GM19455 (cell line): ENCODE results near the gene DDX10.

Experiments
- ATAC-seq: cut with Tn5 transposase; IDR thresholded peaks from one replicate; pipeline ENCODE4 v1.9.1; 2021; ENCODE audit not compliant: unreplicated experiment

The DDX10 gene

DNA sequence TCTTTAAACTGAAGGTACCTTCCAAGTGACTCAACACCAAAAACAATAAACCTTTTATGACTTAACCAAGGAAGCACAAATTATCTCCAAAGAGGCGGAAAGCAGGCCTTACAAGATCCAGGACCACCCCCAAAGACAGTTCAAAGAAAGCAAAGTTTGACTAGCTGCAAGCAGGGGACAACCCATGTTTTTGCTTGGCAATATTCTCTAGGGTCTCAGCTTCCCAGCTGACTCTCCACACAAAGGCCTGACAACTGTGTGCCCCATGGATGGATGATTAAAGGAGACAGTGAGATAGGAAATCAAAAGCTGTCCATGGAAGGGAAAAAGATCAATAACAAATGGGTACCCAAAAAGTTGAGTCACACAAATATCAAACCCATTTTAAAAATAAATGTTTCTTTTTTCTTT is 232.2 kb downstream of the DDX10 start:
- ATAC-seq: no peak

DNA sequence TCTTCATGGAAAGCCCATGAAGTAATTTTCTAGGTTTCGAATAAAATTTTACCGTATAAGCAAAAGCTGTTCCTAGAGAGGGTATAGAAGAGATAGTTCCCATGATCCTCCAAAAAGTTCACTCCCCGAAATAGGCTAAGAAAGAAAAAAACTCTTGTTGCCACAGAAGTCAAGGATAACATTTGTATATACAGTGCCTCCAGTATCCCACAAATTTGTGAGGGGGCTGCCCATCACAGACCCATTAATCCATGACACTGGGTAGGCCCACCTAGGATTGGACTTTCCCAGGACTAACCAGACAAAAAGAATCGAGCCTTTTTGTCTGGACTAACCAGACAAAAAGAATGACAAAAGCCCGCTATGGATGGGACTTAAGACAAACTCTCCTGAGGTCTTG is 233.0 kb downstream of the DDX10 start:
- ATAC-seq: no peak

DNA sequence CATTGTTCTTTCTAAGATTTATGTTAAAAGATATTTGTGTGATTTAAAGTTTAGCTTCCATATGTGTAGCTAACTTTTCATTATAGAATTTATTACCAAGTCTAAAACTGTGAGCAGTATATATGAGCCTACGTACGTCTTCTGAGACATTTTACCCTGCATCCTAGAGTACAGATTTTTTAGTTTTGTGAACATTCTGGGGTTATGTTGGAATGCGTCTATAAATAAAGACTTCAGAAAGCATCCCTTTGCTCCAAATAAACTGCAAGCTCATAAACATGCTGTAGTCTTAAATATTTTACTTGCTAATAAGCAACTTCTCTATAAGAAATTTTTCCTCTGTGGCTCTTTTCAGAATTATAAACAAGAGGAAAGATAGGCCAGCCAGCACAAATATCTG is 236.5 kb downstream of the DDX10 start:
- no peak for ATAC-seq

DNA sequence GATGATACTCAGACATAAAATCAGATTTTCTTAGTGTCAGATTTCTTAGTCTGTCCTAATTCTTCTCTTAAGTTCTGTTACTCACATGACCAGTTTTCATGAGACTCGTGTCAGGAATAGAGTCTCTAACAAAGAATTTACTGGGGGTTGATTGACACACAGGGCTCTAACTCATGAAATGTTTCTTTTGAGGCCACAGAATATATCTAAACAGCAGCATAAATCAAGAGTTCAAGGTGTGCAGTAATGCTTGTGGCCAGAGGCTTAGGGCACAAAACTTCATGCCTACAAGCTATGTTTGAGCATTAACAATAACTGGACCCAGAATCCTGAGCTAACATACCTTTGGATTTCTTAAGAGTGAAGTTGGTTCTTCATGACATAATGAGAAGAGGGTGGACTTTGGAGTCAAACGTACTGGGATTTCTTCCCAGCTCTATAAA is 237.2 kb downstream of the DDX10 start:
- no peak for ATAC-seq

DNA sequence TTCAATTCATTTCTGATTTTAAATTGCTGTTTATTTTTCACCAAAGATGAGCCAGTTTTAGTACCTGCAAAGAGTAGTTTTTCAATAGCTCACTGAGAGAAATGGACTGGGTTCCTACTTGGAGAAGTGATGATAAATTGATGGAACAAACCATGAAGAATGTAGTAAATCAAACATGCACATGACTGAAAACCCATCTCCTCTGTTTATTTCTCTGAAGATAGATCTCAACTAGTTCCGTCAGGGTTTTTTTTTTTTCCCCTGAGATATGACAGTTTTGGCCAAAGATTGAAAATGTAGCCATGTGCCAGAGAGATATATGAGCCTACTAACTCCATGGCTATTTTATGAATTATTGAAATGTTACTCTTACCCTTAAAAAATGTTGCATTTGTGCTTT is 239.6 kb downstream of the DDX10 start:
- ATAC-seq: no peak

DNA sequence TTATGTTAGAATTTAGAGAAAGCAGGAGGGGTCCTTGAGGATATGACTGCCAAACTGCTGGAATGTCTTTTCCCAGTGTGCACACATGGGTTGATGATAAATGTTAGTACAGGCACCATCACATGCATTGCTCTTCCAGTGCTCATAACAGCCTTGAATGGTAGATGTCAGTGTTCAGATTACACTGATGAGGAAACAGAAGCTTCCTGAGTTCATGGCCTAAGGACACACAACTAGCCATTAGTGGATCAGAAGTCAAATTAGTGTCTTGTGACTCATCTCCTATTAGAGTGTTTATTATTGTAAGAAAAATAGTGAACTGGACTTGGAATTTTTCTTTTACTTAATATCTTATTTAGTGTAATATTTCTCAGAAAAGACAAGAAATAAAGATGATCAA is 241.5 kb downstream of the DDX10 start:
- ATAC-seq: no peak

DNA sequence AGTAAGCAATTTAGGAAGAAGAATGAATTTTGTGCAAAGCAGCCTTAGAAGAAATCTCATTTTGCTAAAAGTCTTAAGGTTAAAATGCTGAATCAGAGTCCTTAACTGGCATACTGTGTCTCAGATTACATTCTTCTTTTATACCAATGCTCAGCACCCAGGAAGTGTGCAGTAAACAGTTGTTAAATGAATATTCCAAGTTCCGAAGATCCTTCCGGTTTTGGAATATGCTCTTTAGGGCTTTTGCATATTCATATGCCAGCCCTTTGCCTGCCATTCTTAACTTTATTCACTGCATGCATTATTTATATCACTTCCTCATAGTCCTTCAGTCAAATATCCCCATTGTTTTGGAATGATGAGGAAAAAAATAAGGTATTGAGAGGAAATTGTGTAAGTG is 242.0 kb downstream of the DDX10 start:
- no peak for ATAC-seq

DNA sequence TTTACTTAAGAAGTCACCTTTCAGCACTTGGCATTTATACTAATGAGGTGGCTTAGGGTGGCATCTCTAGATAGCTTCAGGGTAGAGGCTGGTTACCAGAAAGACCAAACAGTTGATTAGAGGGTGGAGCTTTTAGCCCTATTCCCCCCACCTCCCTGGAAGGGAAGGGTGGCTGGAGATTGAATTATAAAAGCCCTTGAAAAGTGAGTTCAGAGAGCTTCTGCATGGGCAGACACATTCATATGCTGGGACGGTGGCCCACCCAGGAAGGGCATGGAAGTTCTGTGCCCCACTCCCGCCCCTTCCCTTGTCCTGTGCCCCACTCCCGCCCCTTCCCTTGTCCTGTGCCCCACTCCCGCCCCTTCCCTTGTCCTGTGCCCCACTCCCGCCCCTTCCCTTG is 244.2 kb downstream of the DDX10 start:
- no peak for ATAC-seq

DNA sequence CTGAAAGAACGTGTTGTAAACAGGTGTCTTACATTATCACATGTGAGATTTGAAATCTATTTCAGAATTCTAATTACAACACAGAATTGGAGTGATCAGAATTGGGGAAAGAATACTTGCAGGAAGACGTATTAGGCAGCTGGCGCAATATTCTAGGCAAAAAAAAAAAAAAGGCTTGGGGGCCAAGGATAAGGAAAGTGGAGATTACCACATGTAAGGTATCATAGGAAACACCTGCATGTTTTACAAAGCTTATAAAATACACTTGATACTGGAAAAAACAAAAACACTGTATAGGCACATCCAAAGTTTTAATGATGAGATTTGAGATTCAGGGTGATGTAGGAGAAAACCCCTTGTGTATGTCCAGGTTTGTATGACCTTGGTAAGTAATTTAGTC is 245.1 kb downstream of the DDX10 start:
- no peak for ATAC-seq

DNA sequence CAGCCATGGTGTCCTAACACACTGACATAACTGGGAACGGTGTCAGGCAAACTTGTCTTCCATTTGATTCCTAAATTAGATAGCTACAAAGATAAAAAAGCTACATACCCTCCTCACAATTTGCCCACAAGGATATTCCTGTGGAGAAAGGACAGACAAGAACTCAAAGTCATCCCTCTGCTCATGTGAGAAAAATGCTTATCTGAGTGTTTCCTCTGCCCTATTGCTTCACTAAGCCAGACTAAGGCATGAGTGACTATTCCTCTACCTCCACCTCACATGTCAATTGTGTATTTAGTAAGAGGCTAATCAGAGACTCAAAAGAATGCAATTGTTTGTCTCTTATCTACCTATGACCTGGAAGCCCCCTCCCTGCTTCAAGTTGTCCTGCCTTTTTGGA is 247.7 kb downstream of the DDX10 start:
- ATAC-seq: no peak

DNA sequence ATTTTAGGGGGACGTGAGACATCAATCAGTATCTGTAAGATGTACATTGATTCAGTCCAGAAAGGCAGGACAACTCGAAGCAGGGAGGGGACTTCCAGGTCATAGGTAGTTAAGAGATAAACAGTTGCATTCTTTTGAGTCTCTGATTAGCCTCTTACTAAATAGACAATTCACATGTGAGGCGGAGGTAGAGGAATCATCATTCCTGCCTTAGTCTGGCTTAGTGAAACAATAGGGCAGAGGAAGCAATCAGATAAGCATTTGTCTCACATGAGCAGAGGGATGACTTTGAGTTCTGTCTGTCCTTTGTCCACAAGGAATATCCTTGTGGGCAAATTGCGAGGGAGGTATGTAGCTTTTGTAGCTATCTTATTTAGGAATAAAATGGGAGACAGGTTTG is 248.3 kb downstream of the DDX10 start:
- ATAC-seq: no peak

DNA sequence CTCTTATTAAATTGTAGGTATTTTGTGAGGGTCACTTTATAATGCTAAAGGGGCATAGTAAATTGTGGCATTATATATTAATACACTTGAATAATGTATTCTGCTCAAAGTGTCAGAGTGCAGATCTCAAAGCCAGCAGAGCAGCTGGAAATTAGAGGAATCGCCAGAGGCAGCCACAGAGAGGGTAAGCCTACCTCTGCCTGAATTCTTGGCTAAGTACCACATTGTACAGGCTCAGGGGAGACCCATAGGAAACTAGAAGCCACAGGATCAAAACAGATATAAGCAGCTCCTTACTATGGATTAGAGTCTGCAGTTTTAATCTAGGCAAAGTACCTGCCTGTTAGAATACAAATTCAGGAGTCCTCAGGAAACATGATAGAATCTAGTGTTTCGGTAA is 249.3 kb downstream of the DDX10 start:
- ATAC-seq: no peak

DNA sequence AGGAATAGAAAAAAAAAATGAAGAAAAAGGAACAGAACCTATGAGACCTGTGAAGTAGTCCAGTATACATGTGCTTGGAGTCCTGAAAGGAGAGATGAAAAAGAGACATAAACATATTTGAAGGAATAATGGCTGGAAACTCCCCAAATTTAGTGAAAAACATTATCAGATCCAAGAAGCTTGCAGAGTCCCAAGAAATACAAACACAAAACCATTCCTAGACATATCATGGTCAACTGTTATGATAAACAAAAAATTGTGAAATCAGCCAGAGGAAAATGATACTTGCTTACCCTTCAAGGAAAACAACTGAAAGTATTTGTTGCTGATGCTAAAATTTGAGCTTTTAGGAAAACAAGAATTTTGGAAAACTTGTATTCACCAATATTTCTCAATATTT is 250.1 kb downstream of the DDX10 start:
- no peak for ATAC-seq

DNA sequence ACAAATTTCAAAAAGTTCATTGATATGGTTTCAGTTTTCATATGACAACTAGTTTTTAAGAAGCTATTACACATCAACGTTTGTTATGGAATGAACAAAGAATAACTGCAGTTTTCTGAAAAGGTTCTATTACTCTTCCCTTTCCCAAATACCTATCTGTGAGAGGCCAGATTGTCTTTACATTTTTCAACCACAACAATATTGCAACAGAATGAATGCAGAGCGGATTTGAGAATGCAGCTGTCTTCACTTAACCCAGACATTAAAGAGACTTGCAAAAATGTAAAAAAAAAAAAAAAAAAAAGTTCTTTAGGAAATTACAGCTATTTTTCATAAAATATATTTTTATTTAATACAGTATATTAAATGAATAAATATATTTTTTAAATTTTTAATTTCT is 250.8 kb downstream of the DDX10 start:
- ATAC-seq: no peak

DNA sequence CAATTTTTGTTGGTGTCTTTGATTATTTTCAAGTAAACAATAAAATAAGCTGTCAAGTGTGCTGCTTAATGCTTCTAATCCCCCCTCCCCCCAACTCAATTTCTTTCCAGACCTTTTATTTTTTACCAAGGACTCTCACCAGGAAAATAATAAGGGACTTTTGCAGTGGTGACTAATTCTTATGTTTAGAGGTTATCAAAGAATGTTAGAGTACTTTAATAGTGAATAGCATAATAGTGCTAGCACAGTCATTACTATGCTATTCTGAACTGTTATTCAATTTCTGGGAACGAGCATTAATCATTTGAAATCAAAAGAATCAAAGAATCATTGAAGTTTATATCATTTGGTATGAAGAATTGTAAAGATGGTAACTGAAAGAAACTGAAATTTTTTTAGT is 251.4 kb downstream of the DDX10 start:
- ATAC-seq: no peak

DNA sequence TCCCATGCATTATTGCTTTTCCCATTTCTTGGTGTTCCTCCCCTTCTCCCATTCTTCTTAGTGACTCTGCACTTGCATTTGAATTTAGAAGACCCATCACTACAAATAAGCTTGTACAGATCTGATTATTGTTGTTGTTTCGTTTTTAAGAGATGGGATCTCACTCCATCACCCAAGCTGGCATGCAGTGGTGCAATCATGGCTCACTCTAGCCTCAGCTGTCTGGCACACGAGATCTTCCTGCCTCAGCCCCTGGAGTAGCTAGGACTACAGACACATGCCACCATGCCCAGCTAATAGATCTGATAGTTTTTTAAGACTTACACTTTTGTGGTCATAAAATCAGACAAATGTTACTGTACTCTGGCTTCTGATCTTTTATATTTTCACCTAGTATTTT is 252.1 kb downstream of the DDX10 start:
- ATAC-seq: no peak

DNA sequence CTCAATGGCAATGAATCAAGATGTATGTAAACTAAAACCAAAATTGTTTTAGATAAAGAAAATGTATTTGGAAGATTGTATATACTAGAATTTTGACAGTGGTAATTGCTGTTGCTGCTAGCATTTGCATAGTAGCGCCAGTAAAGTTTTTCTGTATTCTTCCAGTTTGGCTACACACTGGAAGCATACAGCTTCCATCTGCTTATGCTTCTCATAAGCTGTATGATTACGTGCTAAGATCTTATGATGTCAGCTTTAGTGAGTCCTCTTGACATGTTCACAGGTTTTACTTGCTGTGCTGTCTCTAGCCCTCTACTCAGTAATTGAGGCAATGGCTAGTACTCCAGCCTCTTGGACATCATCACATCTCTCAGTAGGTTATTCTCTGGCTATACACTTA is 256.3 kb downstream of the DDX10 start:
- ATAC-seq: no peak

DNA sequence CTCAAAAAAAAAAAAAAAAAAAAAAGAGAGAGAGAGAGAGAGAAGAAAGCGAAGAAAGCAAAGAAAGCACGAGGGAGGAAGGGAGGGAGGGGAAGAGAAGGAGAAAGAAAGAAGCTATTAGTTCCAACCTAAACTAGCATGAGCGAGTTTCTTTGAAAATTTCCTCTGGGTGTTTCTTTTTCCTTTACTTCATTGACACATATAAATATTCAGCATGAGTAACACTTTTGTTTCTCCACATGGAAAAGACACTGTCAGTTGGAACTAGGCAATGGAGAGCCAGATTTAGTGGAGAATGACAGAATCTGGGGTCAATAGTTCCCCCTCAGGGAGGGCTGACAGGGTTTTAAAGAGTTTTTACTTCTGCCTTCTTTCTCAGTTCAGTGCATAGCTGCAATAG is 257.4 kb downstream of the DDX10 start:
- ATAC-seq: no peak

DNA sequence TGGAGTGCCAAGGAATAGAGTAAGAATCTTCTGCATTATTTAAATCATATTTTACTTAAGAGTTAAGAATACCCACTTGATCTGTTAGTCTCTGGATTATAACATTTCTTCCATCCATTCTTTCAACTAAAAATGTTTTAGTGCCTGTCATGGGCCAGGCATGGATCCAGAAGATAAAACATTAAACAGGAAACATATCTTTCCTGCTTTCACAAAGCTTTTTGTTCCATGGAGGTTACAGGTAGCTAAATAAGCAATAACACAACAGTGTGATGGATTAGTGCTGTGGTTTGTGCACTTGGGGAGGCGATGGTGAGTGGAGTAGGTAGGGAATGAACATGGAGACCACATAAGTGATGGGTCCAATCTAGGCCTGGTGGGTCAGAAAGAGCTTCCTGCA is 258.5 kb downstream of the DDX10 start:
- no peak for ATAC-seq

DNA sequence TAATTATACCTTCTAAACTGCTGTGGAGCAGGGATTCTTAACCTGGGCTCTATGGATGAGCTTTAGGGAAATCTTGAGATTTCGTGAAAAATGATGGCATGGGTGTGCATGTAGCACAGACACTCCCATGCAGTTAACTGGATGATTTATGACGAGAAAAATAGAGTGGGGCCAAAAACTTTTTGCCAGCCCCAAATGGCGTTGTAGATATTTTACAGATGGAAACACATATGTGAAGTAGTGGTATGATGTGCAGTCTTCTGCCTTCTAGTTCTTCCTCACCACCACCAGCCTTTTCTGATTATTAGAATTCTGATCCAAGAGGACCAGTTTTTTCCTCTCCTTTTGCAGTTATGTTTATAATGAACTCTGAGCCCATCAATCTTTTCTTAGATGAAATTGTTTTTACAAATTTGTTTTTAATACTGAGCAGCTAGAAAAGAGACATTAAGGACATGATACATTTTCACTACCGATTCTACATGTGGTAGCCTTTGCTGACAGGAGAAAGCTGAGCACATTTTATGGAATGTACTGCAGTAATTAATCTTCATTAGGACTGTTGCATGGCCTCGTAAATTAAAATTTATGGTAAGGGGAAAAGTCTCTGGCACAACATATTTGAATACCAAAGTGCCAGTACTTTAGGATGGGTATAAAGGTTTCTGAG is 261.4 kb downstream of the DDX10 start:
- no peak for ATAC-seq

DNA sequence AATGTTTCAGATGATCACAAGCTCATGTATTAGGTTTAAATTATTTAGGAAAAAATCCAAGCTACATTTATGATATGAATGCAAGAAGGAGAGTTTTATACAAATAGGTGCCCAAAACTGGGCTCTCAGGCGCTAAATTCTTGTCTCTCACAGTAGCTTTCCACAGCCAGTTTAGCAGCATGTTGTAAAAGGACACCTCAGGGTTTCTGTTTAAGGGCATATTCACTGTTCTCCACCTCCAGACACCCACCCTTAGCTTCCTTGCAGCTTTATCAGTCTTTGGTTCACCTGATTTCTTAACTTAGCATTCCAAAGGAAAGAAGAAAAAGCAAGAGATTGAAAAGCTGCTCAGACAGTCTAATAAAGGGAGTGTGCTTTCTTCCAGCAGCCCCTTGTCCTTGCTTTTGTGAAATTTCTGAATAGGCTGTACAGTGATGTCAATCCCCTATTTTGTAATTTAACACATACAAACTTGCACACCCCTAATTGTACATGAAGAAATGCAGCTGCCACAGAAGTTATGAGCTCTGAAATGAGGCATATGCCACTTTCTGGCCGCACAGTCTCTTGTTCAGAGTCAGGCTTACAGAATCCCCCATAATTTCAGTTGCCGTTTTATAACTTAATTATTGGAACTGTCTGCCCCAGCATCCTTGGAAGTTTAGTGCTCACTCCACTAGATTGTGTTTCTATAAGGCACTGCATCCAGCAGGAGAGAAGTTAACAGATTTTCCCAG is 262.1 kb downstream of the DDX10 start:
- no peak for ATAC-seq

DNA sequence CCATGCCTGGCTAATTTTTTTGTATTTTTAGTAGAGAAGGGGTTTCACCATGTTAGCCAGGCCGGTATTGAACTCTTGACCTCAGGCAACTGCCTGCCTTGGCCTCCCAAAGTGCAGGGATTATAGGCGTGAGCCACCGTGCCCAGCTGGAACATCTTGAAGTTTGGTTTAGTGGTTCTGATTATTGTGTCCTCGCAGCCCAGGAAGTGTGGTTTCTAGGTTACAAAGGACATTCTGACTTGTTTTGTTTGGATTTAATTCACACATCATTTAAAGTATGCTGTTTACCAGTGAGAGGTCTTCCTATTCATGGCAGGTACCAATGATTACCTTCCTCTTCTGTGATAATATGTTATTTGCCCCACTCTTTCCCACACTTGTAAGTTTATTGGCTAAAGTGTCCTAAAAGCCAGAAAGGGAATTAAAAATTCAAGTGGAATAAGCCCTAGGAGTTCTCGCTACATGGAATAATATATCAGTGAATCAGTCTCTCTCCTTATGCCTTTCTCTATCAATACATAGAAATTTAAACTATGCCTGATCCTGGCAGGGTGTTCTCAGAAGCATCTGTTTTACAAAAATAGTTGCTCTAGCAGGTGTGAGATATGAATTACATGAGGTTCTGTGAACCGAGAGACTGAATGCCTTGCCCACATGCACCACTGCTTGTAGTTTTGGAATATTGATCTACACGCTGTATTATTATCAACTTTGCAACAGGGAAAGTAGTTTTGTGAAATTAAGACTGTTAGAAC is 263.1 kb downstream of the DDX10 start:
- no peak for ATAC-seq
